ENCODE measurements around the gene MAPK13.
A peak's percentile ranks its signal among the peaks of the same experiment; 100 is the strongest.
"Not testable (repeated sequence)": the region's sequence is repeated elsewhere in the genome, so short reads cannot be mapped to it uniquely, and the experiment has no call there.

Gene MAPK13

GRCh38 chr6:36129941-36130666, at the start of gene MAPK13:
Gene MAPK13 (plus strand): TSS chr6:36130513. CDS start chr6:36130583, 70 bp downstream.
- DNase-seq, result no peak

- no peak for DNase-seq
Measured at GRCh38 chr6:36082318-36082717, 48.0 kb upstream of the MAPK13 start.

GRCh38 chr6:36083446-36083845, 46.9 kb upstream of the MAPK13 start:
- no peak for DNase-seq

GRCh38 chr6:36088204-36088603, 42.1 kb upstream of the MAPK13 start:
- not testable (repeated sequence) for DNase-seq

GRCh38 chr6:36089048-36089447, 41.3 kb upstream of the MAPK13 start:
- no peak for DNase-seq

- DNase-seq, result no peak
Measured at GRCh38 chr6:36094238-36094637, 36.1 kb upstream of the MAPK13 start.

GRCh38 chr6:36094753-36095496, 35.4 kb upstream of the MAPK13 start:
- DNase-seq, result peak; percentile 91

GRCh38 chr6:36095497-36096391, 34.6 kb upstream of the MAPK13 start:
- DNase-seq, result no peak

- DNase-seq, result no peak
Measured at GRCh38 chr6:36098253-36098919, 31.9 kb upstream of the MAPK13 start.

GRCh38 chr6:36098920-36099647, 31.2 kb upstream of the MAPK13 start:
- DNase-seq, result peak; percentile 89

- DNase-seq, result peak; percentile 94
Measured at GRCh38 chr6:36099869-36100483, 30.3 kb upstream of the MAPK13 start.

GRCh38 chr6:36101691-36102090, 28.6 kb upstream of the MAPK13 start:
- DNase-seq, result no peak

- DNase-seq, result no peak
Measured at GRCh38 chr6:36102853-36103252, 27.5 kb upstream of the MAPK13 start.

GRCh38 chr6:36104836-36105235, 25.5 kb upstream of the MAPK13 start:
- peak; percentile 89 for DNase-seq

GRCh38 chr6:36109092-36109491, 21.2 kb upstream of the MAPK13 start:
- DNase-seq, result no peak

GRCh38 chr6:36110050-36110449, 20.3 kb upstream of the MAPK13 start:
- no peak for DNase-seq

GRCh38 chr6:36110863-36111262, 19.4 kb upstream of the MAPK13 start:
- no peak for DNase-seq

GRCh38 chr6:36111526-36111925, 18.8 kb upstream of the MAPK13 start:
- no peak for DNase-seq

GRCh38 chr6:36113049-36113448, 17.3 kb upstream of the MAPK13 start:
- DNase-seq, result no peak

- no peak for DNase-seq
Measured at GRCh38 chr6:36113703-36114102, 16.6 kb upstream of the MAPK13 start.

- DNase-seq, result no peak
Measured at GRCh38 chr6:36114798-36115408, 15.4 kb upstream of the MAPK13 start.
